Chondrocyte (in vitro differentiated cells): Measurements from ENCODE around the gene DDX60. TPM values are rescaled to one million over a fixed set of nuclear protein-coding genes. Genes with fewer than 3 reads are reported as not detected.

ENCODE experiments used
- DNase-seq: peaks from one replicate; pipeline ENCODE4 v3.0.0; 2021; ENCODE audit warnings: mixed read lengths, low spot score
- H3K27ac Mint-ChIP-seq: one replicate; pipeline ENCODE4 v1.8.0; 2021; ENCODE audit warnings: mild to moderate bottlenecking, moderate library complexity, mixed read lengths; ENCODE audit not compliant: unreplicated experiment
- H3K27me3 Mint-ChIP-seq: 2 replicates; pipeline ENCODE4 v1.8.0; 2021; ENCODE audit warnings: low read depth, mixed read lengths
- H3K36me3 Mint-ChIP-seq: 2 replicates; pipeline ENCODE4 v1.8.0; 2021; ENCODE audit warnings: low read depth, mixed read lengths
- H3K4me1 Mint-ChIP-seq: 2 replicates; pipeline ENCODE4 v1.8.0; 2021; ENCODE audit warnings: low read depth, mild to moderate bottlenecking, mixed read lengths
- H3K4me3 Mint-ChIP-seq: one replicate; pipeline ENCODE4 v1.8.0; 2021; ENCODE audit warnings: mild to moderate bottlenecking, moderate library complexity, mixed read lengths; ENCODE audit not compliant: unreplicated experiment
- H3K9me3 Mint-ChIP-seq: 2 replicates; pipeline ENCODE4 v1.8.0; 2021; ENCODE audit warnings: low read depth, mixed read lengths
- total RNA-seq: library from RNA; stranded (reverse); gene quantifications from 3 replicates; pipeline ENCODE4 v1.2.1, GENCODE V29; 2021
- TF ChIP-seq, protein P1 (sequence below): fragments of 200-600 bp; sonication (generic); IDR thresholded peaks from 2 replicates; pipeline ENCODE4 v1.5.0; 2021; ENCODE audit warnings: antibody characterized with exemption, mild to moderate bottlenecking, moderate library complexity

Gene DDX60
- total RNA-seq, 1 donor from 2014 or later = 5.9 TPM

DNA sequence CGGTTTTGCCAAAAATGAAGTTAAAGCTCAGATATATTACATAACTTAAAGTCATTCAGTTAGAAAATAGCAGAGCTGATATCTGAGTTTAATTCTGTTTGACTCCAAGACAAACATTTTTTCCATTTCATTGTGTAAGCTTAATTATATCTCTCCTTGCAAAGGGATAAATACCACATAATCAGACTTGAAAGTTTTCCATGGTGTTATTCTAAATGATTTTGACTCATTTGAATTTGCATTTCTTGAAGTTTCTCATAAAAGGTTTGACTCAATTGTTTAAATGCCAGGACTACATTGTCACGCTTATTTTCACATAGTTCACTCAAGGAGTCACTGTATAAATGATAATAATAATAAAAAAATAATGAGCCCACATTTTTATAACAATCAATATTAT lies 39.4 kb upstream of the DDX60 start:
- Mint-ChIP-seq H3K4me1 (no peaks in the 10 kb centered on the region), H3K4me3 (no peak overlapping the region), H3K27ac (no peak overlapping the region), H3K9me3 (peaks cover 7% of the 10 kb centered on the region), H3K27me3 (no peaks in the 10 kb centered on the region), H3K36me3 (peaks cover 12% of the 10 kb centered on the region)
- no peak for DNase-seq
- TF ChIP-seq, protein P1, sequence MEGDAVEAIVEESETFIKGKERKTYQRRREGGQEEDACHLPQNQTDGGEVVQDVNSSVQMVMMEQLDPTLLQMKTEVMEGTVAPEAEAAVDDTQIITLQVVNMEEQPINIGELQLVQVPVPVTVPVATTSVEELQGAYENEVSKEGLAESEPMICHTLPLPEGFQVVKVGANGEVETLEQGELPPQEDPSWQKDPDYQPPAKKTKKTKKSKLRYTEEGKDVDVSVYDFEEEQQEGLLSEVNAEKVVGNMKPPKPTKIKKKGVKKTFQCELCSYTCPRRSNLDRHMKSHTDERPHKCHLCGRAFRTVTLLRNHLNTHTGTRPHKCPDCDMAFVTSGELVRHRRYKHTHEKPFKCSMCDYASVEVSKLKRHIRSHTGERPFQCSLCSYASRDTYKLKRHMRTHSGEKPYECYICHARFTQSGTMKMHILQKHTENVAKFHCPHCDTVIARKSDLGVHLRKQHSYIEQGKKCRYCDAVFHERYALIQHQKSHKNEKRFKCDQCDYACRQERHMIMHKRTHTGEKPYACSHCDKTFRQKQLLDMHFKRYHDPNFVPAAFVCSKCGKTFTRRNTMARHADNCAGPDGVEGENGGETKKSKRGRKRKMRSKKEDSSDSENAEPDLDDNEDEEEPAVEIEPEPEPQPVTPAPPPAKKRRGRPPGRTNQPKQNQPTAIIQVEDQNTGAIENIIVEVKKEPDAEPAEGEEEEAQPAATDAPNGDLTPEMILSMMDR = no peak

DNA sequence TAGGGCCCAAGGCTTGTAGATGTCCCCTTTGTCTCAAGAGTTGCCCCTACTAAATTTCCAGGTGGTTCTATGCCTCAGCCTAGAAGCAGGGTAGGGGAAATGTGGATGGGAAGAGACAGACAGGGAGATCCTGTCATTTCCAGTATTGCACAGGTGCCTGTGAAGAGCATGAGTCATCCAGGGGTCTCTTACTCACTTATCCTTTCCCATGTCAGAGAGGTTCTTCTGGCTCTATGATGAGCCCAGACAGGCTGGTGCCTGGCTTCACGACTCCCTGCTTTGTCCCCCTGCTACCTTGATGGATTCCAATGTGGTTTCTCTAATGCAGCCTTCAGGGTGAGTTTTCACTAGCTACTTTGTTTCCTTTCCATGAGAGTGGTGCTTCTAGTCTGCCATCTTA lies 35.2 kb upstream of the DDX60 start:
- H3K4me1 Mint-ChIP-seq = no peaks in the 10 kb centered on the region
- no peak overlapping the region for H3K4me3 Mint-ChIP-seq
- peaks cover 20% of the 10 kb centered on the region for H3K9me3 Mint-ChIP-seq
- TF ChIP-seq, protein P1 = no peak
- no peak overlapping the region for H3K27ac Mint-ChIP-seq
- no peak for DNase-seq
- no peaks in the 10 kb centered on the region for H3K27me3 Mint-ChIP-seq
- H3K36me3 Mint-ChIP-seq = peaks cover 5% of the 10 kb centered on the region

DNA sequence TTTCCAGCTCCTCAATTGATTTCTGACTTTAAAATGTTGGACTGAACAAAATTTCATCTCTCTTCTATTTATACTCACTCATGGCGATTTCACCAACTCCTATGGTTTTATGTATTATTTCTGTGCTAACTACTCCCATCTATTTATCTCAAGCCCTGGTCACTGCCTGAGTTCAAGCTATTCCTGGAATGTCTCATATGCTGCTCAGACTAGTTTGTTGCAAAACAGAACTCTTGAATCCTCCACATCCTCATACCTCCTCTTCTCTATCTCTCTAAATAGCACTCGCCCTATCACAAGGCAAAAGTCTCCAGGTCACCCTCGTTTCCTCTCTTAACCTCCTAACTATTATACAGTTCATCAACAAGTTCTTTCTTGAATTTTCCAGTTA lies 19.0 kb upstream of the DDX60 start:
- H3K4me1 Mint-ChIP-seq = peaks cover 13% of the 10 kb centered on the region
- peaks cover 10% of the 10 kb centered on the region for H3K9me3 Mint-ChIP-seq
- H3K4me3 Mint-ChIP-seq = no peak overlapping the region
- TF ChIP-seq, protein P1 = no peak
- H3K27ac Mint-ChIP-seq = no peak overlapping the region
- no peak for DNase-seq
- peaks cover 3% of the 10 kb centered on the region for H3K36me3 Mint-ChIP-seq
- H3K27me3 Mint-ChIP-seq = no peaks in the 10 kb centered on the region

DNA sequence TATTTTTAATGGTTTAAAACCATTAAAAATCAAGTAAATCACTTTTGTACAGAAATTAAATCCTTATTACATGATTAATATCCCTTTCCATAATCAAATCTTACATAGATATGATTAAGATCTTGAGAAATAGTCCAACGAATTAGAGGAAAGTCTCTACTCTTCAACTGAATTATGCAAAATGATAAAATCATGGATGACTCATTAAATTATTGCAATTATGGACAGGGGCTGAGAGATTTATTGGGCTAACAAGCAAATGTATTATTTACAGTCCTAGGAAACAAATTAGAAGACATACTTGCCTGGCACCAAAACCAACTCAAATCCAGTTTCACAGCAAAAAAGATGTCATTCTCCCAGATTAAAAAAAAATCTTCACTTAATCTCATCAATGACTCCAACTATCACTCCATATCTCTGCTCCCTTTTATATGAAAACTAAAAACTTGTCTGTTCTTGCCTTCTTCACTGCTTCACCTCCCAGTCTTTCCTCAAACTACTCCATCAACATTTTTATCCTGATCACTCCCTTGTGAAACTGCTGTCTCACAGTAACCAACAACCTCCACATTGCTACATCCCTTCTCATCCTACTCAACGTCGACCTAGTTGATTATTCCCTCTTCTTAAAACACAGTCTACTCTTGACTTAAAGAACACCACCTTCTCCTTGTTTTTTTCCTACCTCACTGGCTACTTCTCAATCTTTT lies 18.4 kb upstream of the DDX60 start:
- Mint-ChIP-seq H3K27me3 (no peaks in the 10 kb centered on the region), H3K4me1 (peaks cover 13% of the 10 kb centered on the region), H3K36me3 (peaks cover 3% of the 10 kb centered on the region), H3K4me3 (no peak overlapping the region), H3K9me3 (peaks cover 7% of the 10 kb centered on the region), H3K27ac (no peak overlapping the region)
- no peak for DNase-seq
- TF ChIP-seq, protein P1 = no peak

DNA sequence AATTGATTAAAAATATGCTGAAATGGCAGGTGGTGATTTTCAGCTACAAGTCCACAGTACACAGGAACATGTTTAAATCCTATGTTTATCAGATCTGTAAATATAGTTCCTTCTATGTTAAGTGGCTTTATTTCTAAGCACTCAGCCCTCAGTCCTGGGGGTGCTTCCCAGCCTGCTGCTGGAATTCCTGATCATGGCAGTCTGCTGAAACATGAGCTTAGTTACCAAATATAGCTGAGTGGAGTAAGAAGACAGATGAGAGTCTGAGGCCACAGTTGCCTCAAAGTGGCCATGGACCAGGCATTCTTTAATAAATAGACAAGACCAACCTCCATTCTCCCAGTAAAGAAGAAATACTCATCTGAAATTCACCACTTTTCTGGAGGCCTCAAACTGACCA lies 17.1 kb upstream of the DDX60 start:
- Mint-ChIP-seq H3K4me1 (peaks cover 13% of the 10 kb centered on the region), H3K4me3 (no peak overlapping the region), H3K27me3 (no peaks in the 10 kb centered on the region), H3K27ac (peak overlapping the region; percentile 58), H3K9me3 (no peaks in the 10 kb centered on the region), H3K36me3 (no peaks in the 10 kb centered on the region)
- TF ChIP-seq, protein P1 = no peak
- no peak for DNase-seq
